Breast epithelium (tissue), 3 donors: ENCODE data around the gene PUSL1.

Source experiments
- POLR2A ChIP-seq: fragments of 450-650 bp; IDR thresholded peaks from one replicate; pipeline ENCODE4 v1.6.1; 2016; ENCODE audit warnings: antibody characterized with exemption, mild to moderate bottlenecking, moderate library complexity
- POLR2AphosphoS5 ChIP-seq, 3 donors: sonication (generic); formaldehyde crosslinking; IDR thresholded peaks; one replicate each; pipeline ENCODE4 v1.6.1; 2017; ENCODE audit warnings: antibody characterized with exemption in 3 of 3
- TF ChIP-seq, protein P1 (sequence below), 3 donors: fragments of 450-650 bp; IDR thresholded peaks; one replicate each; pipeline ENCODE4 v1.5.1; 2016 to 2017; ENCODE audit warnings: antibody characterized with exemption in 3 of 3, mild to moderate bottlenecking in 3 of 3, moderate library complexity in 3 of 3

DNA sequence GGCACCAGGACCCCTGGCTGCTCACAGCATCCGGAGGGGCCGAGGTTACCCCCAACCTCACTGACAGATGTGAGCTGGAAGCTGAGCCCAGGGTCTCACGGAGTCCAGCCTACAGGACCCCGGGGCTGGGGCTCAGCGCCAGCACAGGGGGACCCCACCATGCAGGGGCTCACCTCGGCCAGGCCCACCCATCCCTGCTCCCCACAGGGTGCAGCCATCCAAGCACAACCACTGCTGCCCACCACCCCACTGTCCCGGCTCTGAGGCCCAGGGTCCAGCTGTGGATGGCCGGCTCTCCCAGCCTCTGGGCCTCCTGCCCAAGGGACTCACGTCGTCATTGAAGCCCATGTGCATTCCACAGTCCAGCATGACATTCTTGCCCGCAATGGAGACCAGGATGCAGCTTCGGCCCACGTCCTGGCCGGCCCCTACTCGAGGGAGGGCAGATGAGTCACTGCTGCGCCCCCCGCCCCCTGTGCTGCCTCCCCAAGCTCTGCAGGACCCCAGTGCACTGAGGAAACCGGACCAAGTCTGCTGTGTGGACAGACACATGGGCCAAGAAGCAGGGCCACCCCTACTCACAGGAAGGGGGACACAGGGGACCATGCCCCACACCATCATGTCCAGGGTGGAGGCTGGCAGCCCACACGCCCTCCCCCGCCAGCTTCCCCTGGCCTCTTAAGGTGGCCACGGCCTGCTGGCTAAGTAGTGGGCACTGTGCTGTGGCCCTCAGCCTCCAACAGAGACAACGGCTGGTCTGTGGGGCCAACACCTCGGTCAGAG, 12.5 kb downstream of the PUSL1 start:
- TF ChIP-seq, protein P1, sequence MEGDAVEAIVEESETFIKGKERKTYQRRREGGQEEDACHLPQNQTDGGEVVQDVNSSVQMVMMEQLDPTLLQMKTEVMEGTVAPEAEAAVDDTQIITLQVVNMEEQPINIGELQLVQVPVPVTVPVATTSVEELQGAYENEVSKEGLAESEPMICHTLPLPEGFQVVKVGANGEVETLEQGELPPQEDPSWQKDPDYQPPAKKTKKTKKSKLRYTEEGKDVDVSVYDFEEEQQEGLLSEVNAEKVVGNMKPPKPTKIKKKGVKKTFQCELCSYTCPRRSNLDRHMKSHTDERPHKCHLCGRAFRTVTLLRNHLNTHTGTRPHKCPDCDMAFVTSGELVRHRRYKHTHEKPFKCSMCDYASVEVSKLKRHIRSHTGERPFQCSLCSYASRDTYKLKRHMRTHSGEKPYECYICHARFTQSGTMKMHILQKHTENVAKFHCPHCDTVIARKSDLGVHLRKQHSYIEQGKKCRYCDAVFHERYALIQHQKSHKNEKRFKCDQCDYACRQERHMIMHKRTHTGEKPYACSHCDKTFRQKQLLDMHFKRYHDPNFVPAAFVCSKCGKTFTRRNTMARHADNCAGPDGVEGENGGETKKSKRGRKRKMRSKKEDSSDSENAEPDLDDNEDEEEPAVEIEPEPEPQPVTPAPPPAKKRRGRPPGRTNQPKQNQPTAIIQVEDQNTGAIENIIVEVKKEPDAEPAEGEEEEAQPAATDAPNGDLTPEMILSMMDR (IDR thresholded peaks at IDR 0.05) = no peak
- TF ChIP-seq POLR2A (no peak), POLR2AphosphoS5 (IDR thresholded peaks at IDR 0.05) (no peak)
